T-helper 2 cell treated with Interferon-gamma antibody and Interleukin-4, amounts not matched to agents 100 ng/mL and 5 ng/mL, for 36 hours (primary cell): ENCODE data around the gene ZSCAN4. TPM values are rescaled to one million over a fixed set of nuclear protein-coding genes. Genes with fewer than 3 reads are reported as not detected.

Experiments used
- intact Hi-C: fragments of 100-400 bp; cut with micrococcal nuclease; formaldehyde crosslinking; loops from one replicate; pipeline ENCODE4 v1.15.1; 2023
- total RNA-seq: library from RNA; stranded (reverse); gene quantifications from 2 replicates; pipeline ENCODE4 v1.2.3, GENCODE V29; 2022

ZSCAN4 gene, protein sequence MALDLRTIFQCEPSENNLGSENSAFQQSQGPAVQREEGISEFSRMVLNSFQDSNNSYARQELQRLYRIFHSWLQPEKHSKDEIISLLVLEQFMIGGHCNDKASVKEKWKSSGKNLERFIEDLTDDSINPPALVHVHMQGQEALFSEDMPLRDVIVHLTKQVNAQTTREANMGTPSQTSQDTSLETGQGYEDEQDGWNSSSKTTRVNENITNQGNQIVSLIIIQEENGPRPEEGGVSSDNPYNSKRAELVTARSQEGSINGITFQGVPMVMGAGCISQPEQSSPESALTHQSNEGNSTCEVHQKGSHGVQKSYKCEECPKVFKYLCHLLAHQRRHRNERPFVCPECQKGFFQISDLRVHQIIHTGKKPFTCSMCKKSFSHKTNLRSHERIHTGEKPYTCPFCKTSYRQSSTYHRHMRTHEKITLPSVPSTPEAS
- total RNA-seq = not detected in 2 replicates

DNA sequence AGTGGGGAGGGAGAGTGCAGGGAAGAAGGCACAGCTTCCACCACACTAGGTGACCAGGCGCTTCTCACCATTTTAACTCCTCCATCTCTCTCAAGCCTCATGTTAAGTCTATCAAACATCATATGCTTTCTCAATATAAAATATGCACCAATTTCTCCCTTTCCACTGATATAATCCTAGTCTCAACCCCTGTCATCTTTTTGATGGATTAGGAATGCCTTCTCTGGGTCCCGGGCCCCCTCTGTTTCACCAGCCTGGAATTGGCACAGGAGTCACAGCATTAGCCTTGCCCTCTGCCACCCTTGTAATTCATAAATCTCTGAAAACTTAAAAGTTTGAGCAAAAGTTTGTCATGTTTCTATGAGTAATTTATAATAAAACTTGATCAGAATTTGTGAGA lies at the start of gene ZSCAN4:
Gene ZSCAN4, plus strand, starts transcription at position 301 of the 400 bp plus-strand sequence. CDS start 7,211 bp downstream, outside the sequence.
- intact Hi-C loops = no loop called here

DNA sequence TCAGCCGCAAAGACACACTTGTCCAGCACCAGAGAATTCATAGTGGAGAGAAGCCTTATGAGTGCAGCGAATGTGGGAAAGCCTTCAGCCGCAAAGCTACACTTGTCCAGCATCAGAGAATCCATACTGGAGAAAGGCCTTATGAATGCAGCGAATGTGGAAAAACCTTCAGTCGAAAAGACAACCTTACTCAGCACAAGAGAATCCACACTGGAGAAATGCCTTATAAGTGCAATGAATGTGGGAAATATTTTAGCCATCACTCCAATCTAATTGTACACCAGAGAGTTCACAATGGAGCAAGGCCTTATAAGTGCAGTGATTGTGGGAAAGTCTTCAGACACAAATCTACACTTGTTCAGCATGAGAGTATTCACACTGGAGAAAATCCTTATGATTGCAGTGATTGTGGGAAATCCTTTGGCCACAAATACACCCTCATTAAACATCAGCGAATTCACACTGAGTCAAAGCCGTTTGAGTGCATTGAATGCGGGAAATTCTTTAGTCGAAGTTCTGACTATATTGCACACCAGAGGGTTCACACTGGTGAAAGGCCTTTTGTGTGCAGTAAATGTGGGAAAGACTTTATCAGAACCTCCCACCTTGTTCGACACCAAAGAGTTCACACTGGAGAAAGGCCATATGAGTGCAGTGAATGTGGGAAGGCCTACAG lies 47.9 kb upstream of the ZSCAN4 start:
- intact Hi-C loops = no loop called here

DNA sequence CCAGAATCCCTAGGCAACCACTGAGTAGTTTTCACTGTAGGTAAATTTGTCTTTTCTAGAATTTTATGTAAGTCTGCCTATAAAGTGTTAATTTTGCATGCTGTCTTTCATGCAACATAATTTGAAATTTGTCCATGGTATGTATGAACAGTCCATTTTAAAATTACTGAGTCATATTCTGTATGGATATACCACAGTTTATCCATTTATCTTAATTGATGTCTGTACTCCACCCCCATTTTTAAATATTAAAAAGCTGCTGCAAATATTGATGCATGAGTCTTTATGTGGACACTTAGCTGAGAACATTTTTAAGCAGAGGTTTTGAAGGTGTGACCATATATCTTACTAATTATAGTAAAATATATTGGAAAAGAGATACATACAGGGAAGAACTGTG lies 45.6 kb upstream of the ZSCAN4 start:
- intact Hi-C loops = no loop called here

DNA sequence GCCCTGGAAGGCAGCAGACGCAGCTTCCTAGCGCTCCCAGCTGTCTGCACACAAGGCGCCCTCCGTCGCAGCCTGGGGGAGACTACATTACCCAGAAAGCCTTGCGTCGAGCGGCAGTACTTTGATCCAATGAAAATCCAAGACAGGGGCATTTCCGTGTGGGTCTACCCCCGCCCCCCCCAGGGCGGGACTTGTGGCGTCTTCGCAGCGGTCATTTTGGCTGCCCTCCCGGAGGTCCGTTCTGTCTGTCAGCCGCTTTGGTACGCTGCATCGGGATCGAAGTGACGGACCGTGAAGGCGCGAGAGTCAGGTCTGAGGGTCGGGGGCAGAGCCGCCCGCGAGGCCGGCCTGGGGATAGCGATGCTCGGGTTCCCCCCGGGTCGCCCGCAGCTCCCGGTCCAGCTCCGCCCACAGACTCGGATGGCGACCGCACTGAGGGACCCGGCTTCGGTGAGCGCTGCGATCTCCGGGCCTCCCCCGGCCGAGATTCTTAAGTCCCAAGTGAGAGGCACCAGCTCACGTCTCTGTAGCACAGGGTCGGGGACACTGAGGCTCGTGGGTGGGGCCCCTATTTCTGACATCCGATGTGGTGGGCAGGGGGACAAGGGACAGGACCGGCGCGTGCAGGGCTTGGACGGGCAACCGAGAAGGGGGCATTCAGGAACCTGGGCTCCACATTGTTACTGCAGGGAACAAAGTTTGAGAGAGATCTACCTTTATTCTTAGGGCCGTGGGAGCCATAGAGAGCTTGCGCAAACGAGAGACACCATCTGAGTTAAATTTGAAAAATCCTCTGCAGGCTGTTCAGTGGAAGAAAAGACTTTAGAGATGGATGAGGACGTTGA lies 35.5 kb upstream of the ZSCAN4 start, which contains the start of gene ZNF211:
Gene ZNF211, plus strand, starts transcription at position 182 of the 845 bp plus-strand sequence. Its CDS starts 179 bp downstream, at position 361.
- intact Hi-C loops = loop anchor here (1.0 to 2.0 kb wide), 9 partner anchors 19 to 522 kb away; partner anchors contain the start of genes ZNF134, ZNF17, ZNF416 and ZNF419

GRCh38 chr19:57633832-57634131 lies 35.0 kb upstream of the ZSCAN4 start:
- intact Hi-C loops = loop anchor here (1.0 to 2.0 kb wide), 9 partner anchors 19 to 522 kb away; partner anchors contain the start of genes ZNF134, ZNF17, ZNF416 and ZNF419

GRCh38 chr19:57637379-57637778 lies 31.4 kb upstream of the ZSCAN4 start:
- intact Hi-C loops = no loop called here

DNA sequence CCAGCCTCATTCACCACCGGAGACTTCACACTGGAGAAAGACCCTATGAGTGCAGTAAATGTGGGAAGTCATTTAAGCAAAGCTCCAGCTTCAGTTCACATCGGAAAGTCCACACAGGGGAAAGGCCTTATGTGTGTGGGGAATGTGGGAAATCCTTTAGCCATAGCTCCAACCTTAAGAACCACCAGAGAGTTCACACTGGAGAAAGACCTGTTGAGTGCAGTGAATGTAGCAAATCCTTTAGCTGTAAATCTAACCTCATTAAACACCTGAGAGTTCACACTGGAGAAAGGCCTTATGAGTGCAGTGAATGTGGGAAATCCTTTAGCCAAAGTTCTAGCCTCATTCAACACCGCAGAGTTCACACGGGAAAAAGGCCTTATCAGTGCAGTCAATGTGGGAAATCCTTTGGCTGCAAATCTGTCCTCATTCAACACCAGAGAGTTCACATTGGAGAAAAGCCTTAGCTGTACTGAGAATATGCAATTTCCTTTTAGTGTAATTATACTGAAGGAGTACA lies 27.0 kb upstream of the ZSCAN4 start:
- intact Hi-C loops = no loop called here

GRCh38 chr19:57642396-57643046 lies 26.2 kb upstream of the ZSCAN4 start:
- intact Hi-C loops = no loop called here

DNA sequence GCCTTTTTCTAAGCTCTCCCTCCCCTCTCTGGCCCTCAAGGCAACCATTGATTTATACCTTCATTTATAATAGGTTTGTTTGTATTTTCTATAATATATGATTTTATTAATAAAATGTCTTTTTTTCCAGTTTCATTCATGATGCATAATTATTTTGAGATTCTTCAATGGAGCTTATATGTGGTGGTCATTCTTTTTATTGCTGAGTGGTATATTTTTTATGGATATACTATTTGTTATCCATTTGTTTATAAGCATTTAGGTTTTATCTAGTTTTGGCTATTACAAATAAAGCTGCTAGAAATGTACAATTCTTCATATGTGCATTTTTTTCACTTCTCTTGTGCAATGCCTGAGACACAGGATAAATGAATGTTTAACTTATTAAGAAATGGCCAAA lies 25.0 kb upstream of the ZSCAN4 start:
- intact Hi-C loops = no loop called here

DNA sequence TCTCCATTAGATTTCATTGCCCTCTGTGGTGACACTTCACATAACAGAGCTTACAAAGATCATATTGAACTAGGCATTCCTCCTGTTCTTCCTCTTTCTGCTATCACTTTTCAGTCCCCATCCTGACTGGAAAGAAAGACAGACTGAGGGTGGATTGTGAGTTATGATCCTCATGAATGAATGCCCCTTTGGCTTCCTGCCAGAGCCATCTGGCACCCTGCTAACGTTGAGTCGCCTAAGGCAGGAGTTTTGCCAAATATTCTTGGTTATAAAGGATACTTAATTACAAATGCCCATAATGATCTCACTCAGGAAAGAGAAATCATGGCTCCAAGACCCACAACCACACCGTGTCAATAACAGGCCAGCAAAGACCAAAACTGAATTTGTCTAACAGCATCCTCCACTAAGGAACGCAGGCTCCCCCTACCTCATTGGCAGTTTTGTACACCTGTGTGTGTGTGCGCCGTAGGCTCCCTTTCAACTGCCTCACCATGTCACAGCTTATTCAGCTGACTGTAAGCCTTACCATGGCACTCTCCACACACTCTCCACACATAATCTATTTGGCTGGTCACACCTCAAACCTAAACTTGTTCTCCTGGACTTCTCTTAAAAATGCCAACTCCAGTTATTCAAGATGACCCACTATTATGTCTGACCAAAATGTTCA lies 20.3 kb upstream of the ZSCAN4 start:
- intact Hi-C loops = no loop called here

DNA sequence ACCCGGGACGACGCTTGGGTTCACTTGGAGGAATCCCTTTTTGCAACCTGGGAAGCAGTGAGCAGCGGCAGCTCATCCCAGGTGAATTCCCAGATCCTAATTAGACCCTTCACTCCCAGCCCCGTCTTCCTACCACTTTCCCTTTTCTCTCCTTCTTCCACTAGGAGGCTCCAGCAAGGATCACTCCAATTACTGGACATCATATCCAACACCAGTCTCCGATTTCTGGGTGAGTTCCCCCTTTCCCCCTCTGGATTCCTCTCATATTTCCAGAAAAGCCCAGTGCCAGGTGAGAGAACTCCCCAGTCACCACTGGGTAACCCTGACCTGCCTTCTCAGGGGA lies 17.1 kb upstream of the ZSCAN4 start:
- intact Hi-C loops = no loop called here

DNA sequence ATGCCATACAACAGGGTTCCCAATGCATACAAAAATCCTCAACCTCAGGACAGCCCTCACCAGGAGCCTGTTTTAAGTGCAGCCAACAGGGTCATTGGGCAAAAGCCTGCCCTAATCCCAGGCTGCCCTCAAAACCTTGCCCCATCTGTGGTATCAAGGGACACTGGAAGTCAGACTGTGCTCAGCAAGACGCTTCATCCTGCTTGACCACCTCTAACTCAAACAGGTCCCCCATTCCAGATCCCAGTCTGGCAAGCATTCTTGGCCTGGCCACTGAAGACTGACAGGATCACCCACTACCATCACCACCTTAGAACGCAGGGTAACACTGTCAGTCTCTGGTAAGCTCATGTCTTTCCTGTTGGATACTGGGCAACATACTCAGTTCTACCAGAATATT lies 15.0 kb upstream of the ZSCAN4 start:
- intact Hi-C loops = no loop called here

DNA sequence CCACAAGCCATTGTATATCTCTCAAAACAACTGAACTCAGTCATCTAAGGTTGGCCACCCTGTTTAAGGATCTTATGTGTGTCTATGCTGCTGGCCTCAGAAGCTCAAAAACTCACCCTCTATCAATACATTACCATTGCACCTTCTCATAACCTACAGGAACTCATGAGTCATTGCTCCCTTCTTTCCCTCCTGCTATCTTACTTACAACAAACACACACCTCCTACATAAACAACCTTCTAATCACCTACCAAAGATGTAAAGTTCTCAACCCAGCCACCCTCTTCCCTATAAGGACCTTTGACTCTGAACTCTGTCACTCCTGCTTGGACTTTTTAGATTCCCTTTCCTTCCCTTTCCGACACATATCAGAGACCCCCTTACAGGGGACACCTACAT lies 13.3 kb upstream of the ZSCAN4 start:
- intact Hi-C loops = no loop called here

DNA sequence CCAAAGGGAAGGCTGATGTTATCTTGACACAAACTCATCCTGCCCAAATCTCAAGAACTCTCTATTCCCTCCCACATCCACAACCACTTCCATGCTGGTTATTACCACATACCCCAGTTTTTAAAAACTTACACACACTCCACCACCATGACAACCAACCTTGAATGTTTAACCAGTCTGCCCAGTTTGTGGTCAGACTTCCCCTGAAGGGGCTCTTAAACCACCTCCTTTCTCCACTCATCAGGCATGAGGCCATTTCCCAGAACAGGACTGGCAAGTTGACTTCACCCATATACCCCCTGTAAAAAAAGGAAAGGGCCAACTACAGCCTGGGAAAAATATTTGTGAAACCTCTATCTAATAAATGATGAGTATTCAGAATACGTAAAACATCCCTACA lies 12.4 kb upstream of the ZSCAN4 start:
- intact Hi-C loops = no loop called here

- intact Hi-C loops = no loop called here
These were observed 4.2 kb upstream of the ZSCAN4 start for GRCh38 chr19:57664269-57665127.

- intact Hi-C loops = no loop called here
These were observed 3.4 kb upstream of the ZSCAN4 start for GRCh38 chr19:57665261-57665806.

DNA sequence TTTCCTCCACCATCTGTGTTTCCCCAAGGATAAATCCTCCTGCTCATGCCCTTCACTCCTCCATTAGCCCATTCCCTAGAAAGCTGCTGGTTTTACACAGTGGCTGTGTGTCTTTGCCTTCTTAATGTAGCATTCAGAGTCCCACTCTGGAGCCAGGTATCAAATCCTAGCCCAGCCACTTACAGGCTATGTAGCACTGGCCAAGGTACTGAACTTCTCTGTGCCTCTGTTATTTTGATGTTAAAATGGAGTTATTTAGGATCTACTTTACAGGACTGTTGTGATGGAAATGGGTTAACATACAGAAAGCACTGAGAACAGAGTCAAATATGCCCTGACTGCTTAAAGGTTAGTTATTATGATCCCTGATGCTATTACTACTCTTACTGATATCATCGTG lies 1.5 kb upstream of the ZSCAN4 start:
- intact Hi-C loops = no loop called here

DNA sequence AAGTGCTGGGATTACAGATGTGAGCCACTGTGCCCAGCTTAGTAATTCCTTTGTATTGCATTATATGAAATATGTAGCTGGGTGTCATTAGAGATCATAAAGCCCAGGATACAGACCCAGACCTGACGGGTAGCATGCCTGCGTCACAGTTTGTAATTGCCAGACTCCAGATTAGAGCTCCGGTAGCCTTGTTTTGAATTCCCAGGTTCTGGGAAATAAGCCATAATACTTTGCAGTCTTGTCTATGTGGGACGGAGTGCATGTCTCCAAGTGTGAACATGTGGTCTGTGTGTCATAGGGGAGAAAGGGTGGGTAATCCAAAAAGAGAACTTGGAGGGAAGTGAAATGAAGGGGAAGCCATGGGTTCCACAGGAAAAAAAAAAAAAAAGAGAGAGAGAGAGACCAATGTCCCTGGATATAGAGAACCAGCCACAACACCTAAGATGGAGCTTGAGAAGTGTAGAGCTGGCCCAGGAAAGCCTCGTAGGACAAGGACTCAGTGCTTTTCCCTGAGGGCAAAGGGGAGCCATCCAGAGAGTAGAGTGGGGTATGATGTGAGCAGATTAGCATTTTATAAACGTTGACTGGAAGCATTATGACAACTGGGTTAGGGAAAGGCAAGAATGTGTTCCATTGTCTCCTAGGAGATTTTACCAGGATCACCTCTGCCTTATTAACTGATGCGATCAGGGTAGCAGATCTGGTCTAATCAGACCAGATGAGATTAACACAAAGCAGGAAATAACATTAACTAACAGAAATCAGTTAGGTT lies 2.6 kb downstream of the ZSCAN4 start:
- intact Hi-C loops = no loop called here
